Measurements from ENCODE around the gene FRMD4A. TPM values are rescaled to one million over a fixed set of nuclear protein-coding genes. Genes with fewer than 3 reads are reported as not detected.

FRMD4A gene
- total RNA-seq, 1 donor from 2014 or later, result 42.3 TPM

- intact Hi-C loops (cut with DNase I), result no loop called here
- ATAC-seq, result no peak
Observed at GRCh38 chr10:13624630-13625029, 706.1 kb downstream of the FRMD4A start.

GRCh38 chr10:13621931-13622330 is 708.8 kb downstream of the FRMD4A start:
- intact Hi-C loops (cut with DNase I), result no loop called here
- DNase-seq (ENCODE audit: missing footprints), result no peak
- ATAC-seq, result no peak

More at GRCh38 chr10:13624630-13625029, 706.1 kb downstream of the FRMD4A start:
- DNase-seq (ENCODE audit: missing footprints), result no peak

GRCh38 chr10:13617116-13617515 is 713.6 kb downstream of the FRMD4A start:
- ATAC-seq (no peak), DNase-seq (ENCODE audit: missing footprints) (no peak)
- intact Hi-C loops (cut with DNase I), result no loop called here

- no peak for ATAC-seq
- no peak for DNase-seq (ENCODE audit: missing footprints)
- intact Hi-C loops (cut with DNase I), result no loop called here
Observed at GRCh38 chr10:13615650-13616300, 714.9 kb downstream of the FRMD4A start.

- ATAC-seq (peak; percentile 34), DNase-seq (ENCODE audit: missing footprints) (no peak)
- intact Hi-C loops (cut with DNase I), result loop anchor here (5.0 kb wide), 2 partner anchors 48 to 478 kb away; no protein-coding TSS in a partner anchor
Observed at GRCh38 chr10:13614530-13615332, 716.0 kb downstream of the FRMD4A start.

GRCh38 chr10:13613519-13613918 is 717.2 kb downstream of the FRMD4A start:
- ATAC-seq, result peak; percentile 83
- DNase-seq (ENCODE audit: missing footprints), result no peak
- intact Hi-C loops (cut with DNase I), result loop anchor here (2.0 to 5.0 kb wide), 3 partner anchors 49 to 479 kb away; no protein-coding TSS in a partner anchor

GRCh38 chr10:13612654-13613373 is 717.9 kb downstream of the FRMD4A start:
- intact Hi-C loops (cut with DNase I), result loop anchor here (2.0 to 5.0 kb wide), 3 partner anchors 49 to 479 kb away; no protein-coding TSS in a partner anchor
- no peak for ATAC-seq
- no peak for DNase-seq (ENCODE audit: missing footprints)

- DNase-seq (ENCODE audit: missing footprints), result no peak
- intact Hi-C loops (cut with DNase I), result no loop called here
- no peak for ATAC-seq
Observed at GRCh38 chr10:13608246-13608853, 722.4 kb downstream of the FRMD4A start.

- intact Hi-C loops (cut with DNase I), result no loop called here
- ATAC-seq, result no peak
Observed at GRCh38 chr10:13604357-13605040, 726.2 kb downstream of the FRMD4A start.

GRCh38 chr10:13597909-13598308 is 732.8 kb downstream of the FRMD4A start:
- DNase-seq (ENCODE audit: missing footprints), result no peak
- ATAC-seq, result no peak
- intact Hi-C loops (cut with DNase I), result no loop called here

More at GRCh38 chr10:13604357-13605040, 726.2 kb downstream of the FRMD4A start:
- DNase-seq (ENCODE audit: missing footprints), result no peak

GRCh38 chr10:13594641-13595040 is 736.1 kb downstream of the FRMD4A start:
- intact Hi-C loops (cut with DNase I), result no loop called here
- ATAC-seq, result no peak

More at GRCh38 chr10:13594641-13595040, 736.1 kb downstream of the FRMD4A start:
- no peak for DNase-seq (ENCODE audit: missing footprints)

Measured in Right ventricle myocardium inferior (tissue), 1 donor.